ENCODE data around the gene ICAM4.
A peak's percentile ranks its signal among the peaks of the same experiment; 100 is the strongest.

The ICAM4 gene

DNA sequence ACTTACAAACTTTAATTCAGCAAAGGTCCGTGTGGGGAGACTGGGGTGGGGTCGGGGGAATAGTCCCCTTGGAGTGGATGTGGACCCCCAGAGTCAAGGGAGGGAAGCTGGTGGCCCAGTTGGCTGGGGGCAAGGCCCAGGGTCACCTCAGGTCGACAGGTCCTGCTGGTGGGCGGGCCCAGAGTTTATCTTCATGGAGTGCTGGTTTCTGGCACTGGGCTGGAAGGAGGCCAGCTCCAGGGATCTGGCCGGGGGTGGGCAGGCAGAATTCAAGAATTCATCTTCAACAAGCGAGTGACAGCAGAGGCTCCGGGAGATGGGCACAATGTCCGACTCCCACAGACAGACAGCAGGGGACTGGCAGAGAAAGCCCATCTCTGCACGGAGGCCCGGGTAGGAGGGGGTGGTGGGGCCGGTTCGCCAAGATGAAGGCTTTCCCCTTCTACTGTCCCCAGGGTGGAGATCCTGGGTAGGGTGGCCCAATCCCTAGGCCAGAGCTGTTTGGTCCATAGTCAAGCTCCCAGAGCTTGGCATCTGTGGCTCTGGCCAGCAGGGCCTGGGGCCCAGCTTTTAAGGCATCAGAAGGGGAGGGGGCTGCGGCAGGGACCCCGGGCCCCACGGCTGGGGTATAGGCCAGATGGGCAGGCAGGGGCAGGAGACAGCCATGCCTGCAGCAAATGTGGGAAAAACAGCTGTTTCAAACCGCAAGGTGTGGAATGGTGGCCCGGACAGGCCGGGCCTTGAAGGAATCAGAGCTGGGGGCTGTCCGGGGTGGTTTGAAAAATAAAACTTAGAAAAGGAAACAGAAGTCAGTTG is 29.7 kb downstream of the ICAM4 start:
- Histone ChIP-seq H3K27me3 (ENCODE audit: low read depth, low read length) (no peaks in the 10 kb centered on the region), H2AFZ (ENCODE audit: low read depth, low read length) (no peak overlapping the region), H3K4me1 (ENCODE audit: low read length) (peaks cover 11% of the 10 kb centered on the region), H3K27ac (ENCODE audit: low read length) (peak overlapping the region; percentile 32), H3K79me2 (ENCODE audit: low read length) (peaks cover 3% of the 10 kb centered on the region; the same call in 1 of the 2 replicates), H3K4me3 (ENCODE audit: low read length) (peak overlapping the region; percentile 84), H3K9ac (ENCODE audit: low read length) (no peak overlapping the region; the same call in 1 of the 2 replicates), H3K36me3 (replicated peaks; ENCODE audit: low read depth, low read length) (peaks cover 37% of the 10 kb centered on the region), H3K4me2 (ENCODE audit: low read length) (peak overlapping the region; percentile 96), H4K20me1 (ENCODE audit: insufficient read depth, low read length) (no peaks in the 10 kb centered on the region), H3K9me3 (ENCODE audit: insufficient read depth, low read length) (no peaks in the 10 kb centered on the region)
- TF ChIP-seq, protein P1, sequence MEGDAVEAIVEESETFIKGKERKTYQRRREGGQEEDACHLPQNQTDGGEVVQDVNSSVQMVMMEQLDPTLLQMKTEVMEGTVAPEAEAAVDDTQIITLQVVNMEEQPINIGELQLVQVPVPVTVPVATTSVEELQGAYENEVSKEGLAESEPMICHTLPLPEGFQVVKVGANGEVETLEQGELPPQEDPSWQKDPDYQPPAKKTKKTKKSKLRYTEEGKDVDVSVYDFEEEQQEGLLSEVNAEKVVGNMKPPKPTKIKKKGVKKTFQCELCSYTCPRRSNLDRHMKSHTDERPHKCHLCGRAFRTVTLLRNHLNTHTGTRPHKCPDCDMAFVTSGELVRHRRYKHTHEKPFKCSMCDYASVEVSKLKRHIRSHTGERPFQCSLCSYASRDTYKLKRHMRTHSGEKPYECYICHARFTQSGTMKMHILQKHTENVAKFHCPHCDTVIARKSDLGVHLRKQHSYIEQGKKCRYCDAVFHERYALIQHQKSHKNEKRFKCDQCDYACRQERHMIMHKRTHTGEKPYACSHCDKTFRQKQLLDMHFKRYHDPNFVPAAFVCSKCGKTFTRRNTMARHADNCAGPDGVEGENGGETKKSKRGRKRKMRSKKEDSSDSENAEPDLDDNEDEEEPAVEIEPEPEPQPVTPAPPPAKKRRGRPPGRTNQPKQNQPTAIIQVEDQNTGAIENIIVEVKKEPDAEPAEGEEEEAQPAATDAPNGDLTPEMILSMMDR (IDR thresholded peaks at IDR 0.05; ENCODE audit: low read depth, low read length), result no peak
- no peak for TF ChIP-seq EZH2phosphoT487 (IDR thresholded peaks at IDR 0.05; ENCODE audit: low read depth)

DNA sequence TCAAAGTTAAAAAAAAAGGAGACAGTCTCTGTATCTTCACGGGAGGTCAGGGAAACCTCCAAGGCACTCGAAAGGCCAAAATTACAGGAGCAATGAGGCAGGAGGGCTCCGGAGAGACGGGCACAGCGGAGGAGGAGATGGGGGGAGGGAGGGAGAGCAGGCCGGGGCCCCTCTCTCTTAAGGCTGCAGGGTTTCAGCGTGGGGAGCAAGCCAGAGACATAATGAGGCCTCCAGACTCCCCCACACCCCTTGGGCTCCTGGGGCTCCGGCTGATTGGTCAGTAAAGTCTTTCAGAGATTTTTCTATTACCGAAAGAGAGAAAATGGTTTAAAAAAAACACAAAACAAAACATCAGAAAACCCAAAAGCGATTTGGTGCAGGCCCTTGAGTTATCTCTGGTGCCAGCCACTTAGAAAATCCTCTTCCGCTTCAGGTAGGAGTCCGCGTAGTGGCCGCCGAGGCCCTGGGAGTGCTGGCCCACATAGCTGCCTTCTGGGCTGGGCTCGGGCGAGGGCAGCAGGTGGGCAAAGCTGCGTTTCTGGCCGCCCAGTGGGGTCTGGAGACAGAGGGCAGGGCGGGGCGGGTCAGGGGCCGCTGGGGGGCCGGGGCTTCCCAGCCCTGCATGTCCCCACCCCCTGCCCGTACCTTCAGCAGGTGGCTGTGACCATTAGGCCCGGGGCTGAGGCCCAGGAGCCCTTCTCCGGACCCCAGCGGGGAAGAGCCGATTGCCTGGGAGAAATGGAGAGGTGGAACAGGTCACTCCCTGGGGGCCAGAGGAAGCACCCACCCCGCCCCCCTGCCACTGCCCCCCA is 30.5 kb downstream of the ICAM4 start:
- Histone ChIP-seq H3K4me3 (ENCODE audit: low read length) (no peak overlapping the region), H3K4me1 (ENCODE audit: low read length) (peaks cover 11% of the 10 kb centered on the region), H3K9me3 (ENCODE audit: insufficient read depth, low read length) (no peaks in the 10 kb centered on the region), H3K9ac (ENCODE audit: low read length) (no peak overlapping the region), H3K79me2 (ENCODE audit: low read length) (peaks cover 3% of the 10 kb centered on the region; the same call in 1 of the 2 replicates), H2AFZ (ENCODE audit: low read depth, low read length) (no peak overlapping the region), H4K20me1 (ENCODE audit: insufficient read depth, low read length) (no peaks in the 10 kb centered on the region), H3K27me3 (ENCODE audit: low read depth, low read length) (no peaks in the 10 kb centered on the region), H3K36me3 (replicated peaks; ENCODE audit: low read depth, low read length) (peaks cover 44% of the 10 kb centered on the region), H3K27ac (ENCODE audit: low read length) (no peak overlapping the region), H3K4me2 (ENCODE audit: low read length) (no peak overlapping the region)
- no peak for TF ChIP-seq EZH2phosphoT487 (IDR thresholded peaks at IDR 0.05; ENCODE audit: low read depth)
- TF ChIP-seq, protein P1 (IDR thresholded peaks at IDR 0.05; ENCODE audit: low read depth, low read length), result no peak

DNA sequence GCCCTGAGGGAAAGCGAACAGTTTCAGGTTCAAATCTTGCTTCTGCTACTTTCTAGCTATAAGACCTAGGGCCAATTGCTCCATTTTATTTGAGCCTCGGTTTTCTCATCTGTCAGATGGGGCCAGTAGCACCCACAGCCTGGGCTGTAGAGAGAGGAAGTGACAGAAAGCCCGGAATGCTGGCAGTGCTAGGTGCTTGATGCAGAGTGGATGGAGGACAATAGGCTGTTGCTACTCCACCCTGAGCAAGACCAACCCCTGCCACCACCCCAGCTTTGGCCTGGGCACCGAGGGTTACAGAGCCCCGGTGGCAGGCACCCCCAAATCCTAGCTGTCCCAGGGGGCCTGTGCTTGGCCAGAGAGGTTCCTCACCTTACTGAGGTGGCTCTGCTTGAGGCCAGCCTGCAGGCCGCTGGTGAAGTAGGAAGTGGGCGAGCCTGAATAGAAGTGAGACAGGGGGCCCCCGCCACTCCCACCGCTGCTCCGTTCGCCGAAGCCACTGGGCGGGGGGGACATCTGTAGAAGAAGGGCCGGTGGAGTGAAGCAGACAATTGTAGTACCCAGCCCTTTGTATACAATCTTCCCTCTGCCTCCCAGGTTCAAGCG is 31.2 kb downstream of the ICAM4 start:
- no peak overlapping the region for H3K9ac ChIP-seq (ENCODE audit: low read length)
- no peak overlapping the region for H3K27ac ChIP-seq (ENCODE audit: low read length)
- no peaks in the 10 kb centered on the region for H3K27me3 ChIP-seq (ENCODE audit: low read depth, low read length)
- H3K79me2 ChIP-seq (ENCODE audit: low read length), result peaks cover 3% of the 10 kb centered on the region; the same call in 1 of the 2 replicates
- H3K4me1 ChIP-seq (ENCODE audit: low read length), result peaks cover 11% of the 10 kb centered on the region
- H3K4me2 ChIP-seq (ENCODE audit: low read length), result no peak overlapping the region
- no peaks in the 10 kb centered on the region for H3K9me3 ChIP-seq (ENCODE audit: insufficient read depth, low read length)
- no peak overlapping the region for H2AFZ ChIP-seq (ENCODE audit: low read depth, low read length)
- no peaks in the 10 kb centered on the region for H4K20me1 ChIP-seq (ENCODE audit: insufficient read depth, low read length)
- TF ChIP-seq, protein P1 (IDR thresholded peaks at IDR 0.05; ENCODE audit: low read depth, low read length), result no peak
- no peak for TF ChIP-seq EZH2phosphoT487 (IDR thresholded peaks at IDR 0.05; ENCODE audit: low read depth)
- H3K4me3 ChIP-seq (ENCODE audit: low read length), result no peak overlapping the region
- H3K36me3 ChIP-seq (replicated peaks; ENCODE audit: low read depth, low read length), result peaks cover 51% of the 10 kb centered on the region

Data from OCI-LY3 (cell line).